Liver (tissue), 3 donors: ENCODE data around the gene MGAT3.

Experiments
- CTCF ChIP-seq: fragments of 150-350 bp; IDR thresholded peaks from 2 replicates; pipeline ENCODE4 v1.5.1; 2017; ENCODE audit warnings: improper control_type of control experiment, low read depth, low read length; ENCODE audit not compliant: missing input control
- EGR1 ChIP-seq, 2 donors: IDR thresholded peaks; 2 replicates each; pipeline ENCODE4 v1.6.1; 2016 to 2018; ENCODE audit warnings: antibody characterized with exemption in 2 of 2, low read depth in 2 of 2
- FOXA1 ChIP-seq: IDR thresholded peaks from 2 replicates; pipeline ENCODE4 v1.6.1; 2016; ENCODE audit warnings: antibody characterized with exemption
- GABPA ChIP-seq, 2 donors: IDR thresholded peaks in 1 of 2; conservative IDR thresholded peaks in 1 of 2; 2 replicates each; pipeline ENCODE4 v1.6.1; 2016; ENCODE audit warnings: antibody characterized with exemption in 2 of 2, mild to moderate bottlenecking in 1 of 2, moderate library complexity in 1 of 2
- JUND ChIP-seq, 2 donors: IDR thresholded peaks; 2 replicates each; pipeline ENCODE4 v1.6.1; 2016; ENCODE audit warnings: antibody characterized with exemption in 2 of 2
- RAD21 ChIP-seq, 2 donors: IDR thresholded peaks; 2 replicates each; pipeline ENCODE4 v1.6.1; 2016; ENCODE audit warnings: antibody characterized with exemption in 2 of 2, mild to moderate bottlenecking in 2 of 2
- SP1 ChIP-seq: IDR thresholded peaks from 2 replicates; pipeline ENCODE4 v1.6.1; 2018; ENCODE audit warnings: antibody characterized with exemption, mild to moderate bottlenecking
- TAF1 ChIP-seq: conservative IDR thresholded peaks from 2 replicates; pipeline ENCODE4 v1.6.1; 2016; ENCODE audit warnings: antibody characterized with exemption, mild to moderate bottlenecking
- donor health status: healthy.
- donor health status: healthy.

GRCh38 chr22:39528080-39528661 lies 71.4 kb downstream of the MGAT3 start:
- TF ChIP-seq CTCF (no peak), JUND (IDR thresholded peaks at IDR 0.05) (no peak), EGR1 (IDR thresholded peaks at IDR 0.05; ENCODE audit: low read depth in 2 of 2) (no peak), FOXA1 (no peak), TAF1 (no peak), RAD21 (IDR thresholded peaks at IDR 0.05) (no peak), SP1 (no peak), GABPA (IDR thresholded peaks at IDR 0.05 in 1 of 2, conservative IDR thresholded peaks at IDR 0.05 in 1 of 2) (no peak)
